ENCODE data around the gene FZD7. TPM values are rescaled to one million over a fixed set of nuclear protein-coding genes. Genes with fewer than 3 reads are reported as not detected.

Gene FZD7
- total and polyA plus RNA-seq, 9 of the 15 experiments (the other 6 are each of a cell fraction or from before 2014, with no cell fraction given), result 0.11 to 2.4 (median 0.69) TPM

- BruUV-seq (replicated peaks), result no TSS peak
- ChIA-PET POLR2A (no interaction called here), CTCF (ENCODE audit: low intra/inter-chr PET ratio) (no interaction called here)
- no peaks in the 10 kb centered on the region for H3K9me1 ChIP-seq (ENCODE audit: control insufficient read depth, insufficient read depth, low read length)
- H3K36me3 ChIP-seq (ENCODE audit: control insufficient read depth, insufficient read depth, low read length), result no peaks in the 10 kb centered on the region
- peaks cover 0 to 17% of the 10 kb centered on the region in 2 experiments for H3K27me3 ChIP-seq (ENCODE audit: control insufficient read depth in 2 of 2, insufficient read depth in 2 of 2, low read length in 2 of 2)
- 0% methylated on average over 1 of the region's 1 CpG for WGBS (ENCODE audit: insufficient coverage, low coverage, missing lambda C conversion rate)
- no peaks in the 10 kb centered on the region for H3K79me2 ChIP-seq (ENCODE audit: control insufficient read depth, insufficient read depth, low read length)
- intact Hi-C loops (cut with micrococcal nuclease), result no loop called here
- H3K4me1 ChIP-seq (replicated peaks in 1 of 2; ENCODE audit: control insufficient read depth in 2 of 2, insufficient read depth in 2 of 2, low read length in 2 of 2), result no peaks in the 10 kb centered on the region
- H4K20me1 ChIP-seq (replicated peaks; ENCODE audit: control insufficient read depth, insufficient read depth, low read length), result no peaks in the 10 kb centered on the region
- no peak overlapping the region for H3K4me3 ChIP-seq
- no peaks in the 10 kb centered on the region for H3K9me3 ChIP-seq (replicated peaks; ENCODE audit: control insufficient read depth, insufficient read depth, low read depth, low read length)
- FAIRE-seq (no peak), ATAC-seq (no peak), DNase-seq (ENCODE audit: extremely low read depth in 1 of 4, low spot score in 3 of 4) (no peak)
- H3K27ac ChIP-seq (ENCODE audit: extremely low read depth, low read depth, low read length), result no peak overlapping the region
- H2AFZ ChIP-seq (ENCODE audit: low read depth, low read length), result no peak overlapping the region
- TF ChIP-seq RB1 (IDR thresholded peaks at IDR 0.05; ENCODE audit: low read depth) (no peak), KAT8 (IDR thresholded peaks at IDR 0.05; ENCODE audit: low read depth) (no peak), TFE3 (CRISPR knock-in tag; IDR thresholded peaks at IDR 0.05) (no peak), HINFP (tag; conservative IDR thresholded peaks at IDR 0.05; ENCODE audit: low read depth) (no peak), ZFX (CRISPR knock-in tag; IDR thresholded peaks at IDR 0.05) (no peak), YBX1 (IDR thresholded peaks at IDR 0.05) (no peak), ESRRA (IDR thresholded peaks at IDR 0.05; ENCODE audit: borderline replicate concordance, low read depth) (no peak), JUNB (CRISPR knock-in tag; conservative IDR thresholded peaks at IDR 0.05) (no peak), DDX20 (tag; IDR thresholded peaks at IDR 0.05; ENCODE audit: low read depth) (no peak), TCF3 (CRISPR knock-in tag; IDR thresholded peaks at IDR 0.05) (no peak), ZNF75A (CRISPR knock-in tag; IDR thresholded peaks at IDR 0.05) (no peak), ASH1L (IDR thresholded peaks at IDR 0.05; ENCODE audit: borderline replicate concordance, low read depth, partially characterized antibody) (no peak)
- H3K4me2 ChIP-seq (ENCODE audit: insufficient read depth, low read length), result no peak overlapping the region
- H3K9ac ChIP-seq (ENCODE audit: insufficient read depth in 1 of 2, low read depth in 2 of 2, low read length in 2 of 2), result no peak overlapping the region
- in situ Hi-C loops (cut with MboI), result no loop called here
Measured at GRCh38 chr2:202006301-202006700, 27.4 kb upstream of the FZD7 start.

Measured in K562 (cell line).